Right ventricle myocardium inferior (tissue), 1 donor: ENCODE measurements around the gene SEC11A. TPM values are rescaled to one million over a fixed set of nuclear protein-coding genes. Genes with fewer than 3 reads are reported as not detected.

Experiments
- ATAC-seq: fragments of 200-7000 bp; cut with Tn5 transposase; one replicate; pipeline ENCODE4 v1.9.1; 2020; ENCODE audit warnings: mild to moderate bottlenecking, moderate library complexity
- DNase-seq: peaks from one replicate; pipeline ENCODE4 v3.0.0; 2021; ENCODE audit errors: missing footprints
- intact Hi-C: fragments of 100-400 bp; cut with DNase I; formaldehyde crosslinking; loops from one replicate; pipeline ENCODE4 v1.11.0; 2022
- total RNA-seq: library from RNA; stranded (reverse); fragmentation: NEBNext Ultra II Directional; extraction: Animal tissue kit (Norgen Biotek cat#: 25700); gene quantifications from one replicate; pipeline ENCODE4 v1.2.1, GENCODE V29; 2021
- donor health status: DM: no; HTN: yes; CAD: no; lungs with severe emphysema.

The SEC11A gene
- total RNA-seq, 1 donor from 2014 or later: 84.7 TPM

DNA sequence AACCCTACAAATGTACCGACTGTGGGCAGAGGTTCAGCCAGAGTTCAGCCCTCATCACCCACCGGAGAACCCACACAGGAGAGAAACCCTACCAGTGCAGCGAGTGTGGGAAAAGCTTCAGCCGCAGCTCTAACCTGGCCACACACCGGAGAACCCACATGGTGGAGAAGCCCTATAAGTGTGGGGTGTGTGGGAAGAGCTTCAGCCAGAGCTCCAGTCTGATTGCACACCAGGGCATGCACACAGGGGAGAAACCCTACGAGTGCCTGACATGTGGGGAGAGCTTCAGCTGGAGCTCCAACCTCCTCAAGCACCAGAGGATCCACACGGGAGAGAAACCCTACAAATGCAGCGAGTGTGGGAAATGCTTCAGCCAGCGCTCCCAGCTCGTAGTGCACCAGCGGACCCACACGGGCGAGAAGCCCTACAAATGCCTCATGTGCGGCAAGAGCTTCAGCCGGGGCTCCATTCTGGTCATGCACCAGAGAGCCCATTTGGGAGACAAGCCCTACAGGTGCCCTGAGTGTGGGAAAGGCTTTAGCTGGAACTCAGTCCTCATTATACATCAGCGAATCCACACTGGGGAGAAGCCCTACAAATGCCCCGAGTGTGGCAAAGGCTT is 94.5 kb downstream of the SEC11A start:
- no peak for ATAC-seq
- DNase-seq: no peak
- intact Hi-C loops: no loop called here

DNA sequence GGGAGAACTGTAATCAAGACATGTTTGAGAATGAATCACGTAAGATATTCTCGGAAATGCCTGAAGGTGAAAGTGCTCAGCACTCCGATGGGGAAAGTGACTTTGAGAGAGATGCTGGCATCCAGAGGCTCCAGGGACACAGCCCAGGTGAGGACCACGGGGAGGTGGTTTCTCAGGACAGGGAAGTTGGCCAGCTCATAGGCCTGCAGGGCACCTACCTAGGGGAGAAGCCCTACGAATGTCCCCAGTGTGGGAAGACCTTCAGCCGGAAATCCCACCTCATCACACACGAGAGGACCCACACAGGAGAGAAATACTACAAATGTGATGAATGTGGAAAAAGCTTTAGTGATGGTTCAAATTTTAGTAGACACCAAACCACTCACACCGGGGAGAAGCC is 95.3 kb downstream of the SEC11A start:
- ATAC-seq: no peak
- no peak for DNase-seq
- intact Hi-C loops: no loop called here

Other genes with a start within 250 kb of the SEC11A start
- 5.7 TPM for gene ZSCAN2, start 115.1 kb downstream of the SEC11A start, total RNA-seq
- gene WDR73, start 61.9 kb downstream of the SEC11A start, total RNA-seq: 12.8 TPM
- 3.9 TPM for gene NMB, start 57.9 kb downstream of the SEC11A start, total RNA-seq
- gene ZNF592, start 32.5 kb upstream of the SEC11A start, total RNA-seq: 19.2 TPM
- 132 TPM for gene ALPK3, start 101.2 kb upstream of the SEC11A start, total RNA-seq
- gene SLC28A1, start 168.5 kb upstream of the SEC11A start, total RNA-seq: 0.24 TPM